ENCODE data around the gene ZNF358.

The ZNF358 gene

GRCh38 chr19:7486923-7487322 lies 29.0 kb upstream of the ZNF358 start:
- Histone ChIP-seq H2AFZ (ENCODE audit: low read depth) (no peak overlapping the region), H3K4me1 (ENCODE audit: low read depth, poor library complexity, severe bottlenecking) (no peaks in the 10 kb centered on the region), H3K36me3 (ENCODE audit: insufficient read depth) (no peaks in the 10 kb centered on the region), H3K9ac (no peak overlapping the region), H4K20me1 (ENCODE audit: insufficient read depth) (no peaks in the 10 kb centered on the region), H3K27me3 (ENCODE audit: insufficient read depth, low read depth) (peaks cover 23% of the 10 kb centered on the region), H3K4me2 (no peak overlapping the region), H3K4me3 (IDR thresholded peaks at IDR 0.05; ENCODE audit: insufficient read depth, low read depth, low read length) (no peak overlapping the region), H3K27ac (no peak overlapping the region), H3K79me2 (ENCODE audit: insufficient read depth, low read depth) (no peaks in the 10 kb centered on the region)
- TF ChIP-seq CTCF (conservative IDR thresholded peaks at IDR 0.05; ENCODE audit: low read depth, low read length): no peak

GRCh38 chr19:7488736-7489353 lies 27.1 kb upstream of the ZNF358 start, which contains the start of gene PEX11G:
TSS of gene PEX11G (minus strand) at chr19:7489035. CDS start at chr19:7489010, 25 bp downstream.
- no peaks in the 10 kb centered on the region for H3K4me1 ChIP-seq (ENCODE audit: low read depth, poor library complexity, severe bottlenecking)
- peak within 1 kb of the TSS; percentile 47; the same call in 1 of the 2 replicates for H2AFZ ChIP-seq (ENCODE audit: low read depth)
- H3K36me3 ChIP-seq (ENCODE audit: insufficient read depth): no peaks in the 10 kb centered on the region
- H3K4me2 ChIP-seq: no peak within 1 kb of the TSS
- H3K27me3 ChIP-seq (ENCODE audit: insufficient read depth, low read depth): peaks cover 20% of the 10 kb centered on the region
- H3K27ac ChIP-seq: no peak within 1 kb of the TSS
- TF ChIP-seq CTCF (conservative IDR thresholded peaks at IDR 0.05; ENCODE audit: low read depth, low read length): no peak
- no peaks in the 10 kb centered on the region for H3K79me2 ChIP-seq (ENCODE audit: insufficient read depth, low read depth)
- H3K9ac ChIP-seq: no peak within 1 kb of the TSS
- no peak within 1 kb of the TSS for H3K4me3 ChIP-seq (IDR thresholded peaks at IDR 0.05; ENCODE audit: insufficient read depth, low read depth, low read length)
- no peaks in the 10 kb centered on the region for H4K20me1 ChIP-seq (ENCODE audit: insufficient read depth)

- H3K4me2 ChIP-seq: no peak overlapping the region
- no peak overlapping the region for H3K27ac ChIP-seq
- H3K27me3 ChIP-seq (ENCODE audit: insufficient read depth, low read depth): peaks cover 25% of the 10 kb centered on the region
- H3K4me1 ChIP-seq (ENCODE audit: low read depth, poor library complexity, severe bottlenecking): no peaks in the 10 kb centered on the region
- H3K36me3 ChIP-seq (ENCODE audit: insufficient read depth): no peaks in the 10 kb centered on the region
- H3K4me3 ChIP-seq (IDR thresholded peaks at IDR 0.05; ENCODE audit: insufficient read depth, low read depth, low read length): no peak overlapping the region
- no peak overlapping the region for H3K9ac ChIP-seq
- no peak for TF ChIP-seq CTCF (conservative IDR thresholded peaks at IDR 0.05; ENCODE audit: low read depth, low read length)
- no peaks in the 10 kb centered on the region for H4K20me1 ChIP-seq (ENCODE audit: insufficient read depth)
- no peaks in the 10 kb centered on the region for H3K79me2 ChIP-seq (ENCODE audit: insufficient read depth, low read depth)
- 0 out of 2 replicates have a peak overlapping the region, but pooled peaks have one; percentile 47 for H2AFZ ChIP-seq (ENCODE audit: low read depth)
Measured at GRCh38 chr19:7489609-7490044, 26.3 kb upstream of the ZNF358 start.

- no peak overlapping the region for H3K27ac ChIP-seq
- H3K4me2 ChIP-seq: no peak overlapping the region
- no peaks in the 10 kb centered on the region for H4K20me1 ChIP-seq (ENCODE audit: insufficient read depth)
- peaks cover 18% of the 10 kb centered on the region for H3K27me3 ChIP-seq (ENCODE audit: insufficient read depth, low read depth)
- no peak overlapping the region for H3K4me3 ChIP-seq (IDR thresholded peaks at IDR 0.05; ENCODE audit: insufficient read depth, low read depth, low read length)
- no peak overlapping the region for H2AFZ ChIP-seq (ENCODE audit: low read depth)
- H3K4me1 ChIP-seq (ENCODE audit: low read depth, poor library complexity, severe bottlenecking): no peaks in the 10 kb centered on the region
- no peak overlapping the region for H3K9ac ChIP-seq
- no peaks in the 10 kb centered on the region for H3K36me3 ChIP-seq (ENCODE audit: insufficient read depth)
- no peak for TF ChIP-seq CTCF (conservative IDR thresholded peaks at IDR 0.05; ENCODE audit: low read depth, low read length)
- no peaks in the 10 kb centered on the region for H3K79me2 ChIP-seq (ENCODE audit: insufficient read depth, low read depth)
Measured at GRCh38 chr19:7492142-7492541, 23.8 kb upstream of the ZNF358 start.

All from KMS-11 (cell line).